Measurements from ENCODE around the gene GNB3. TPM values are rescaled to one million over a fixed set of nuclear protein-coding genes. Genes with fewer than 3 reads are reported as not detected.

Gene GNB3
- polyA plus RNA-seq, 1 experiment: 5.3 TPM

GRCh38 chr12:6818645-6819044, 22.1 kb upstream of the GNB3 start:
- DNase-seq (ENCODE audit: low read depth): no peak
- Histone ChIP-seq H3K36me3 (ENCODE audit: control insufficient read depth, insufficient read depth, low read length) (no peaks in the 10 kb centered on the region), H3K4me3 (ENCODE audit: low read depth, low read length) (no peak overlapping the region), H3K27me3 (ENCODE audit: control insufficient read depth, insufficient read depth, low read length) (peaks cover 9% of the 10 kb centered on the region)
- no peak for TF ChIP-seq CTCF (IDR thresholded peaks at IDR 0.05; ENCODE audit: insufficient read depth, low read depth, low read length)
- ChIA-PET CTCF (no interaction called here), POLR2A (no interaction called here)

GRCh38 chr12:6819106-6820030, 21.4 kb upstream of the GNB3 start:
- no peaks in the 10 kb centered on the region for H3K36me3 ChIP-seq (ENCODE audit: control insufficient read depth, insufficient read depth, low read length)
- CTCF ChIA-PET: interaction anchor here (0.9 to 12.9 kb wide), 2 partner anchors 25 to 66 kb away, joined by 3 to 92 read pairs; partner anchors contain the start of gene MLF2
- TF ChIP-seq CTCF (IDR thresholded peaks at IDR 0.05; ENCODE audit: insufficient read depth, low read depth, low read length): no peak
- no peak overlapping the region for H3K4me3 ChIP-seq (ENCODE audit: low read depth, low read length)
- POLR2A ChIA-PET: no interaction called here
- DNase-seq (ENCODE audit: low read depth): no peak
- H3K27me3 ChIP-seq (ENCODE audit: control insufficient read depth, insufficient read depth, low read length): peaks cover 7% of the 10 kb centered on the region

- no peak for DNase-seq (ENCODE audit: low read depth)
- TF ChIP-seq CTCF (IDR thresholded peaks at IDR 0.05; ENCODE audit: insufficient read depth, low read depth, low read length): no peak
- no peaks in the 10 kb centered on the region for H3K36me3 ChIP-seq (ENCODE audit: control insufficient read depth, insufficient read depth, low read length)
- peaks cover 5% of the 10 kb centered on the region; the same call in 1 of the 2 replicates for H3K27me3 ChIP-seq (ENCODE audit: control insufficient read depth, insufficient read depth, low read length)
- H3K4me3 ChIP-seq (ENCODE audit: low read depth, low read length): no peak overlapping the region
- POLR2A ChIA-PET: interaction anchor here (0.6 kb wide), 1 partner anchor 31 kb away, joined by 7 read pairs; the partner anchor contains the start of gene CDCA3
- CTCF ChIA-PET: interaction anchor here (0.9 to 12.9 kb wide), 3 partner anchors 26 to 67 kb away, joined by 3 to 92 read pairs (median 9); partner anchors contain the start of gene MLF2
Observed at GRCh38 chr12:6820166-6820565, 20.6 kb upstream of the GNB3 start.

GRCh38 chr12:6821591-6822425, 18.9 kb upstream of the GNB3 start, which contains the start of gene GPR162:
GPR162 (plus strand) TSS chr12:6821821; CDS start chr12:6823899, 2,078 bp downstream.
- ChIA-PET CTCF (interaction anchor here (1.0 to 12.9 kb wide), 7 partner anchors 10 to 69 kb away, joined by 3 to 92 read pairs (median 6); partner anchors contain the start of genes MLF2 and PTMS), POLR2A (interaction anchor here (0.5 to 0.9 kb wide), 3 partner anchors 9 to 587 kb away, joined by 3 to 8 read pairs (median 4); partner anchors contain the start of gene PTMS)
- peak within 1 kb of the TSS; percentile 48 for H3K4me3 ChIP-seq (ENCODE audit: low read depth, low read length)
- no peaks in the 10 kb centered on the region; the same call in none of the 2 replicates for H3K36me3 ChIP-seq (ENCODE audit: control insufficient read depth, insufficient read depth, low read length)
- DNase-seq (ENCODE audit: low read depth): no peak
- peaks cover 3% of the 10 kb centered on the region; the same call in 1 of the 2 replicates for H3K27me3 ChIP-seq (ENCODE audit: control insufficient read depth, insufficient read depth, low read length)
- no peak for TF ChIP-seq CTCF (IDR thresholded peaks at IDR 0.05; ENCODE audit: insufficient read depth, low read depth, low read length)
